GM21390 (cell line): ENCODE results near the gene ADCK2.
A peak's percentile ranks its signal among the peaks of the same experiment; 100 is the strongest.
"Not testable (repeated sequence)": the region's sequence is repeated elsewhere in the genome, so short reads cannot be mapped to it uniquely, and the experiment has no call there.

ENCODE experiments used
- ATAC-seq: cut with Tn5 transposase; IDR thresholded peaks from one replicate; pipeline ENCODE4 v1.9.1; 2021; ENCODE audit not compliant: unreplicated experiment

The ADCK2 gene

DNA sequence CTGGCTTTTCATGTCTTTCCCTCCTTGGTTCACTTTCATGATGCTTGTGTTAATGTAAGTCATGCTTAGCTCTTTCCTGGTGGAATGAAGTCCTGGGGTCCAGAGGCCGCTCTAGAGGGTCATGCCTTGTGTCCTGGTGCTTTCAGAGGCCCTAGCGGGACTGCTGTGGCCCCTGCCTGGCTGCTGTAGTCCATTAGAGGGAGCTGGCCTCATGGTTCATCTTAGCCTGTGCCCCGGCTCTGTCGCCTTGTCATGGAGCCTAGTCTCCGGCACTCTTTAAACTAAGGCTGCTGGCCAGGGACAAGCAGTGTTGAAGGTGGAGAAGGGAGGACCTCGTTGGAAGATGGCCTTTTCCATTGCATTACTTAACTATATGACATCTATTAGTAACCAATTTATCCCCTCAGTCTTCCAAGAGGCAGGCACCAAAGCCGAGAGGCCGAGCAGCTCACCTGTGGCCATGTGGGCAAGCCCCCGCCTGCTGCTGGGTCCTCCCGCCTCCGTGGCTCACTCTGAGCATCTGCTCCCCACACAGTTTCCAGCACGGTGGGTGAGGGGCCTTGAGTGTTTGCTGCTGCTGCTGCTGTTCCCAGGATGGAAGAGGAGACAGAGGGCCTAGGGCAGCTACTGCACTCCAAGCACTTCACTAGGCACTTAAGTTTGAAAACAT is 18.8 kb downstream of the ADCK2 start:
- ATAC-seq = no peak

DNA sequence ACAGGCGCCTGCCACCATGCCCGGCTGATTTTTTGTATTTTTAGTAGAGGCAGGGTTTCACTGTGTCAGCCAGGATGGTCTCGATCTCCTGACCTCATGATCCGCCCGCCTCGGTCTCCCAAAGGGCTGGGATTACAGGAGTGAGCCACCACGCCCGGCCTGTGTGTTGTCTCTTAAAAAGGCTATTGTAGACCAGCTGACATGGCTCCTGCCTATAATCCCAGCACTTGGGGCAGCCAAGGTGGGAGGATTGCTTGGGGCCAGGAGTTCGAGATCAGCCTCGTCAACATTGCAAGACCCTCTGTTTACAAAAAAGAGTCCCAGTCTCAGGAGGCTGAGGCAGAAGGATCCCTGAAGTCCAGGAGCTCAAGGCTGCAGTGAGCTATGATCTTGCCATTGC is 21.1 kb downstream of the ADCK2 start:
- not testable (repeated sequence) for ATAC-seq

DNA sequence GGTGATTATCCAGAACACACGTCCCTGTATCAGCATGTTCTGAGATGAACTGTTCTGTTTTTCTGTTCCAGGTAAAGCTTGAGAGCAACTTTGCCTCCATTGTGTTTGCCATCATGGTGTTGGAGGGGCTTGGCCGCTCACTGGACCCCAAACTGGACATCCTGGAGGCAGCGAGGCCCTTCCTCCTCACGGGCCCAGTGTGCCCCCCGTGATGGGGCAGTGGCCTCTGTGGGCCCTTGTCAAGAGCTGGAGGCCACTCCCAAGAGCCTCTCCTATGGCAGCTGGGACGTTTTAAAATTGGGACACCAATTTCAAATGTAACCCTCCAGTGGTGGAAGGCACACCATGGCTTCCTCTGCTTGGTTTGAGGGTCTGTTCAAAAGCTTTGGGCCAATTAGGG is 21.8 kb downstream of the ADCK2 start:
- no peak for ATAC-seq

DNA sequence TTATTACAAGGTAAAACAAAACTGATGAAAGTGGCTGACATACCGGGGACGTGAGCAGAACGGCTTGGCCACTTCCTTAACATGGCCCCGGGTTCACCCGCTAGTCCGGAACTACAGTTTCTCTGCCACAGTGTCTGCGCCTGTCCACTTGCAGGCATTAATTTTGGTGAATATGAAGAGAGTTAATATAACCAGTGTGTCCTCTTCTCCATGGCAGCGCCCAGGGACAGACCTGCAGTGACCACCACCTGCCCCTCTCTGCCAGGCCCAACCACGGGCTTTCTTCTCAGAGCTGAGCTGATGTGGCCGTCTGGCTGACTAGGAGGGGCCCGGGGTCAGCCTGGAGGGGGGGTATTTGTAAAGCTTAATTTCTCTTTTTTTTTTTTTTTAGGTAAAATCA is 22.6 kb downstream of the ADCK2 start:
- no peak for ATAC-seq

DNA sequence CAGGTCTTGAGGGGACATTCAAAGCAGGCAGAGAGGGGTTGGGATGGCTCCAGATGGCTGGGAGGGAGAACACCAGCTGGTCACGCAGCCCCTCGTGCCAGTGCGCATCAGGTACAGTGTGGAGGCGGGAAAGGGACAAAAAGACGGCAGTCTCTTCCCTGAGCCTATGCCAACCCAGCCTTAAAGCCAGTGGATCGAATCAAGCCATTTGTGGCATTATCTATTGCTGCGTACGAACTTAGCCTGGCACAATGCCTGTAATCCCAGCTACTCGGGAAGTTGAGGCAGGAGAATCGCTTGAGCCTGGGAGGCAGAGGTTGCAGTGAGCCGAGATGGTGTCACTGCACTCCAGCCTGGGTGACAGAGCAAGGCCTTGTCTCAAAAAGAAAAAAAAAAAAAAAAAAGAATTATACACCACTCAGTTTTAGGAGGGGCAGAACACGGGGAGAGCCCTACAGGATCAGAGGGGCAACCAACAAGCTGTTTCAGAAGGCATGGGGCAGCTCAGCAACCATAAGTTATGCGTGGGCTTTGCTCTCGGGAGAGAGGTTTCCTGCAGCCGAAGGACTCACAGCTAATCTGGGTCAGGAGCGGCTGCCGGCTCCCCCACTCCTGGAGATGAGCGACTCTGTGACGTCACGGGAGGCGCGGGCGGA is 23.4 kb downstream of the ADCK2 start:
- no peak for ATAC-seq

DNA sequence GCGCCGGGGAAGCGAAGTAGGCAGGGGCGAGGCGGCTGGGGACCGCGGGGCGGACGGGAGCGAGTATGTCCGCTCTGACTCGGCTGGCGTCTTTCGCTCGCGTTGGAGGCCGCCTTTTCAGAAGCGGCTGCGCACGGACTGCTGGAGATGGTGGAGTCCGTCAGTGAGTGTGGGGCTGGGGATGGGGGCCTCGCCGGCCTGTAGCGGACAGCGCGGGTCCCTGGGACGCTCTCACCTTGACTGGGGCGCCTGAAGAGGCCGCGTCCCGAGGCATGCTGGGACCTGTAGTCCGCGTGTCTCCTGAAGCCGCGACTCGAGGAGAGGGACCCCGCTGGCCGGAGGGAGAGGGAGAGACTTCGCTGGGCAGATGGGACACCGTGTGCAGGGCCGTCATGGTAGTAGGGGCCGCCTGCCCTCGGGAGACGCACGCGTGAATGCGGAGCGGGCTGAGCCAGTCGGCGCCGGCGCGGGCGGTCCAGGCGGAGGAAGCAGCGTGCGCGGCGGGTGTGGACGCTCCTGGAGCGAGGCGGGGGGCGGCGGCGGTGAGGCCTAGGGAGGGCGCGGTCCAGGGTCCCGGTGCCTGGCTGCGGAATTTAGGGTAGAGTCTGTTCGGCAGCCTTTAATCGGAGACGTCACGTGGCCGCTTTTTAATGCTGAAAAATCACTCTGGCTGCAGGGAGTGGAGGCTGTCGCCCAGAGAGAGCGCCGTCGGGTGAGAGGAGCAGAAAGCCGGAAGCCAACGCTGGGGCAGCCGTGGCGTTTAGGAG is 24.1 kb downstream of the ADCK2 start, which contains the start of gene NDUFB2:
Gene NDUFB2 (plus strand): TSS at position 29 of the 767 bp plus-strand sequence. CDS start 37 bp downstream, at position 66.
- peak; percentile 94 for ATAC-seq

DNA sequence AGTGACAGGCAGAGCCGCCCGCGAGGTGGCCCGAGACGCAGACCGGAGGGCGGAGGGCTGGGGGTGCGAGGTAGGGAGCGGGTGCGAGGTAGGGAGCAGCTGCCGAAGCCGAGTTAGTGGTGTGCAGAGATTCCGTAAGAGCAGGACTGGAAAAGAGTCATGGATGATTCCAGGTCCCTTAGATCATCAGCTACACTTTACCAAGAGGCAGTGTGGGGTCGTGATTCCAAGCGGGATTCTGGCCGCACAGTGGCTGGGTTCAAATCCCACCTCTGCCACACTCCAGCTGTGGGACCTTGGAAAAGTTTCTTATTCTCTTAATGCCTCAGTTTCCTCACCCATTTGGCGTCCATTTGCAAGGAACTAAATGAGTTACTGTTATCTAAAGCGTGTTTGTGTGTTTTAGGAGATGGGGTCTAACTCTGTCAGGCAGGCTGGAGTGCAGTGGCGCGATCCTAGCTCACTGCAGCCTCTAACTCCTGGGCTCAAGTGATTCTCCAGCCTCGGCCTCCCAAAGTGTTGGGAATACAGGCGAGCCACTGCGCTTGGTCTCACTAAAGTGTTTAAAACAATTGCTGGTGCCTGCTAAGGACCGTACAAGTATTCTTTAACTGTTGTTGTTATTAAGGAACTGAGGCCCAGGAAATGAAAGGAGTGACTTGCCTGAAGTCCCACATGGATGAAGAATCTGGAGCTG is 24.9 kb downstream of the ADCK2 start:
- ATAC-seq = no peak

DNA sequence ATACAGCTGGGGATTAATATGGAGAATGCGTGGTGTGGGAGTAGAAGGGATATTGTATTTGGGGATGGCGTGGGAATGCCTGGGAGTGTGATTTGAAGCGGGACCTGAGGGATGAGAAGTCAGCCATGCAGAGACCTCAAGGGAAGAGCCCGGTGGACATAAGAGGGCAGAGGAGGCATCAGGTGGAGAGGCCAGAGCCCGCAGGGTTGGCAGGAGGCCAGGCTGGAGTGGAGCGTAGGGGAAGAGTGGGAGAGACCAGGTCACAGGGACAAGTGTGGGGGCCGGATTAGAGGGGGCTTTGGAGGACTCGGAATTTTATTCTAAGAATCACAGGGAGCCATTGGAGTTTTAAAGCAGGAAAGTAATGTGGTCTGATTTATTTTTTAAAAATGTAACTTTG is 25.7 kb downstream of the ADCK2 start:
- ATAC-seq = no peak

DNA sequence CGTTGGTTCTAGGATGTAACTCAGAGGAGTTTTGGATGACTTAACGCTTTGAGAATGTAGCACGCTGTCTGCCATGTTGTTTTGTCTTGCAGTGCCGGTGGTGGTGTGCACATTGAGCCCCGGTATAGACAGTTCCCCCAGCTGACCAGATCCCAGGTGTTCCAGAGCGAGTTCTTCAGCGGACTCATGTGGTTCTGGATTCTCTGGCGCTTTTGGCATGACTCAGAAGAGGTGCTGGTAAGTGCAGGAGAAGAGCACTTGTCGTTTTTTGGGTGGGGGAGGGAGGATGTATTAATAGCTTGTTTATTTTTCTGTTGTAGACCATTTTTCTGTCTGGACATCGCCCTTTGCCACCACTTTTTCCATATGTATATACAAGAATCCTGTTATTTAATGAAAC is 30.0 kb downstream of the ADCK2 start:
- ATAC-seq = no peak

DNA sequence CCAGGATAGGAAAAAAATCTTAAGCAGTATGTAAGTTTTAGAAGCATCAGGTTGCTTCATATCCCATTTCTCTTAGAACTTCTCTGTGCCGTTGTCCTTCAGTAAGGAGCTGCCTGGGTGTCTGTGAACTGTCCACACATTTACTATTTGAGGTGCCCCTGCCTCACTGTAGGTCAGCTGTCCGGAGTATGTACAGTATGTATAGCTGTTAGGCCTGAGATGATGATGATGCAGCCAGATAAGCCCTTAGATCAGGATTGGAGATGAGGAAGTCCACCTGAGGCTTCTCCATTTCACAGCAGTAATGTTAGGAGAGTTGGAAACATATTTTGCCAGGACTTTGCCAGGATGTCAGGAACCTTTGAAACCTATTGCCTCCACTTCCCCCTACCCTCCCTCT is 31.5 kb downstream of the ADCK2 start:
- no peak for ATAC-seq

DNA sequence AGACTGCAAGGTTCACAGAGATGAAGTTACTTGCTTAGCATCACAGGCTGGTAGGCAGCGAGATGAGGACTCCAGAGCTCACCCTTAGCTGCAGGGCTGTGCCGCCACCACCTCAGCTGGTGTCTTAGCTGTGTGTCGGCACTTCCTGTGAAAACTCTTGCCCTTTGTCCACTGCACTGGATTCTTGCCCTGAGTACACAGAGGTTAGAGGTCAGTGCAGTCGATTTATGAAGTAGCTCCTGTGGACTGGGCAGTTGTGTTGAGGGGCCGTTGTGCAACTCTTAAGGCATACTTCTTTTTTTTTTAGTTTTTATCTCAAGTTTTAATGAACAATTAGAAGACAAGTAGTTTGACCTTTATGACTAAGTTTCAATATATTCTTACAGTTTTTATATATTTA is 34.4 kb downstream of the ADCK2 start:
- no peak for ATAC-seq

DNA sequence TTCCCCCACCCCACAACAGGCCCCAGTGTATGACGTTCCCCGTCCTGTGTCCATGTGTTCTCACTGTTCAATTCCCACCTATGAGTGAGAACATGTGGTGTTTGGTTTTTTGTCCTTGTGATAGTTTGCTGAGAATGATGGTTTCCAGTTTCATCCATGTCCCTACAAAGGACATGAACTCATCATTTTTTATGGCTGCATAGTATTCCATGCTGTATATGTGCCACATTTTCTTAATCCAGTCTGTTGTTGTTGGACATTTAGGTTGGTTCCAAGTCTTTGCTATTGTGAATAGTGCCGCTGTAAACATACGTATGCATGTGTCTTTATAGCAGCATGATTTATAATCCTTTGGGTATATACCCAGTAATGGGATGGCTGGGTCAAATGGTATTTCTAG is 36.0 kb downstream of the ADCK2 start:
- ATAC-seq = not testable (repeated sequence)

DNA sequence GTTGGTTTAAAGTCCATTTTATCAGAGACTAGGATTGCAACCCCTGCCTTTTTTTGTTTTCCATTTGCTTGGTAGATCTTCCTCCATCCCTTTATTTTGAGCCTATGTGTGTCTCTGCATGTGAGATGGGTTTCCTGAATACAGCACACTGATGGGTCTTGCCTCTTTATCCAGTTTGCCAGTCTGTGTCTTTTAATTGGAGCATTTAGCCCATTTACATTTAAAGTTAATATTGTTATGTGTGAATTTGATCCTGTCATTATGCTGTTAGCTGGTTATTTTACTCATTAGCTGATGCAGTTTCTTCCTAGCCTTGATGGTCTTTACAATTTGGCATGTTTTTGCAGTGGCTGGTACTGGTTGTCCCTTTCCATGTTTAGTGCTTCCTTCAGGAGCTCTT is 39.6 kb downstream of the ADCK2 start:
- not testable (repeated sequence) for ATAC-seq

DNA sequence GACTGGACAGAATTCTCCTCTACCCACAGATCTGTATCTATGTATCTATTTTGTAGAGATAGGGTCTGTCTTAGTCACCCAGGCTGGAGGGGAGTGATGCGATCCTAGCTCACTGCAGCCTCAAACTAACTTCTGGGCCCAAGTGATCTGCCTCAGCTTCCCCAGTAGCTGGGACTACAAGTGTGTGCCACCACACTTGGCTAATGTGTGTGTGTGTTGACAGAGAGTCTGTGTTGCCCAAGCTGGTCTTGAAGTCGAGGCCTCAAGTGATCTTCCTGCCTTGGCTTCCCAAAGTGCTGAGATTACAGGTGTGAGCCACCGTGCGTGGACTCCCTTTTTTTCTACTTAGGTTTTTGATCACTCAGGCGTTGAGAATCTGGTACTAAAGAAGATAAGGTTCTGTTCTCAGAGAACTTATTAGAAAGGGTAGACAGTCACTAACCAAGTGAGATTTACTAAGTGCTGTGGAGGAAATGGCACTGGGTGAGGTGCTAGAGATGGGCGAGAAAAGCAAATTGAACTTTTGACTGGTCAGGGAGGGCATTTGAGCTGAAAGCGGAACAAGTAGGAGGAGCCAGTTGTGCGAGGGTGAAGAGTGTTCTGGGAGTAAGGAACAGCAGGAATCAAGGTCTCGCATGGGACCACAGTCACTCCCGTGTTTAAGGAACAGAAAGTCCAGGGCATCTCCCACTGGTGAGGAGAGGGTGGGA is 41.7 kb downstream of the ADCK2 start:
- ATAC-seq = no peak

DNA sequence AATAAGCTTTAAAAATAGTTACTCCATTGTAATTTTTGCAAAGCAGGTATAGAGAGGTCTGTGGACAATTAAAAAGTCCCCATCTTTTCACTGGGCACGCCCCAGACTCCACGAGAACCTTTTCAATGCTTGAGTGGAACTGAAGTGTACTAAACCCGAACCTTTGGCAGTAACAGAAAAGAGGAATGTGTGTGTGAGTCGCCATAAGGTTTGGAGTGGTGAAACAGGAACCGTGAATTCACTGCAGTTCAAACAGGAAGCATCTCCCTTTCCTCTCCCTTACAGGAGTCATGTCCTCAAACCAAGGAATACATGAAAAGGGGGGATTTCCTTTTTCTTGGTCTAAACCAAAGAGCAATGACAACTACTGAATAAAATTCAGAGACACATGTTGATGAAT is 47.0 kb downstream of the ADCK2 start:
- no peak for ATAC-seq

DNA sequence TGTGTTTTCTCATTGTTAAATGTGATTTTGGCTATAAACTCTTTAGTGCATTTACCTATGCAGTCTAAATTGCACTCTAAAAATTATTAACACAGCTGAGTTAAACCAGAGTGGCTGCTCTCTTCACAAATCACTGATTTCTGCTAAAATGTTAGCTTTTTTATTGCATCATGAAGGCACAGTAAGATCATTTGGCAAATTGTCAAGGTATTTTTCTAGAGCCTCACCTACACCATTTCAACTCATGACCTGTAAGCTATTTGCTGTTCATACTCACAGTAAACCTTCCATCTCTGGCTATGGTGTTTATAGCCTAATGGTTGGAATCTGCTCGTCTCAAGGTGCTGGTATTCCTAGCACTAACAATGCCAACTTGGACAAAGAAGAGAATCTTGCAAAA is 49.5 kb downstream of the ADCK2 start:
- no peak for ATAC-seq

DNA sequence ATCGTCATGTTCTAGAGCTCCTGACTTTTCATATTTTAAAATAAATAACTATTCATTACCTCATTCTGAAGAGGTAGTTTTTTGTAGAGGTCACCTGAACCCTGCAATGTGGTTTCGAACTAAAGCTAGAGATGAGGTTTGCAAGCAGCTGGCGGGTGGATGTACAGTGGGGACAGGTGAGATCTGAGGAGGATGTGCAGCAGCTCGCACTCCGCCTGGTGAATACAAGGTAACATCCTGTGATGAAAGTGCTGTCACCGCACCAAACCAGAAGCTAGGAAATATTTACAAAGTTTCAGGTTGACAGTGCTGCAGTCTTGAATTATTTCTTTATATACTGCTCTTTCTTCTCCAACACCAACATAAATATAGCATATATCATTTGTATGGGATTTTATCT is 50.3 kb downstream of the ADCK2 start:
- no peak for ATAC-seq

DNA sequence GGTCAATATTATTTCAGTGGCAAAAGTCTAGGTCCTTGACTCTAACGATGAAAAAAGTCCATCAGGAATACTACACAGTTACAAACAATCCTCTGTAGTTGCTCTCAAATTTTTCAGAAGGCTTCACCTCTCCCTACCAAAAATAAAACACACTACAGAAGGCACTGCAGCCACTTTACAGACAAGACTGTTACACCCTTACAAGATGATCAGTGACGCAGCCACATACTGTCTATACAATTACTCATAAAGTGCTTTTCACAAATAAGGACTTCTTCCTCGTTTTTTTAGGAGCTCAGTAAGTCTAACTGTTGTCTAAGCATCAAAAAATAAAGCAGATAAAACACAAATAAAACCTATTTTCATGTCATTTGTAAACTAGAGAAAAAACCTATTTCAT is 50.8 kb downstream of the ADCK2 start:
- ATAC-seq = no peak

DNA sequence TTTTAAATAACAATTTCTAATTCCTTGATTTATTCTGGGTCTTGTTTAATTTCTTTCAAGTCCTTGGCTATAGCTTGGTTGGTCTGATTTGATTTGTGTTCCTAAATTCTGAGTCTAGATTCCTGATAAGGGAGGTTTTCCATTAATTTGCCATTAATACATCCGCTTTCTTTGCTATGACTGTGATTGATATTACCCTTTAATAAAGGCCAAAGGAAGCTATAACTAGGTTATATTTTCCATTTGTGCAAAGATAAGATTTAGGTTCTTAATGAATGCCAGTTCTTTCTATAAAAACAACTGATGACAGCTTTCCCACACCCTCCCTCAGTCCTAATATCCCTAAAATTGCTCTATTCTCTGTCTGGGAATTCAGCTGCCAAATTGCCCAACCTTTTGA is 52.0 kb downstream of the ADCK2 start:
- ATAC-seq = no peak

DNA sequence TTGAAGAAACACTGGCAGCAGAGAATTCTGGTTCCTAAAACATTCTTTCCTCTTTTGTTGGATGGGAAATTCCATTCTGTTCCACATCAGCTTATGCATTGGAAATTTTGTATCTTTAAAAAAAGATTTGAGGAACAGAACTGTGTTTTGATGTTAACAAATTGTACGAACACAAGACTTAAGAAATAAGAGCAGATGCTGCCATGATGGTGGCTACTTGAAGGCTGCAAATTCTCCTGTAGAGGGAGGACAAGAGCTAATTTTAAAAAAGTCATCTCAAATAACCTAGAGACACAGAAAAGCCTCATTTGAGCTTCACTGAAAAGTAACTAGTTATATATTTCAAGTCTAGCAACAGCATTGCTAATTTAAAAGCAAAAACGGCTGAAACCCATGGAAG is 53.5 kb downstream of the ADCK2 start:
- no peak for ATAC-seq

DNA sequence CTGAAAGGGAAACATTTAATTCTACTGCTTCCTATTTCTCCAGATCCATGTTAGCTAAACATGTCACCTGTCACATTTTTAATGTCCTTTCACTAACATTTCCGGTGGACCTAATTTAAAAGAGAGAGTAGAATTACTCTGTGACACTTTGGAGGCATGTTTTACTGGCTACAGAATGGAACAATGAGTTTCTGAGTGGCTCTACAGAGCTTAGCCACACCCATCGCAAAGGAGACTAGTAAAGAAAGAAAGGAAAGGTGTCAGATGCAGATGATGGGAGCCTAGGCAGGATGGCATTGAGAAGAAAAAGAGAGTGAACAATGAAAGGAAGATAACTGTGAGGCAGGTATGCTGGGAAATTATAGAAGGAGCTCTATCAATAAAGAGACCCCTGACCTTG is 59.7 kb downstream of the ADCK2 start:
- no peak for ATAC-seq
